K562 (cell line): Measurements from ENCODE around the gene ZFTA. TPM values are rescaled to one million over a fixed set of nuclear protein-coding genes. Genes with fewer than 3 reads are reported as not detected.

Experiments used
- ATF7 ChIP-seq: fragments of 450-650 bp; IDR thresholded peaks from 2 replicates; pipeline ENCODE4 v1.7.1; 2014; ENCODE audit warnings: mild to moderate bottlenecking, moderate library complexity
- CBX3 ChIP-seq, 2 experiments: IDR thresholded peaks; 1 replicate in 1 of 2; 2 replicates in 1 of 2; pipeline ENCODE4 v1.6.1; 2012; ENCODE audit warnings: inconsistent platforms in 2 of 2, low read length in 2 of 2, borderline replicate concordance in 1 of 2, control low read depth in 1 of 2
- GTF2E2 ChIP-seq: fragments of 200-800 bp; sonication (Bioruptor generic); IDR thresholded peaks from 2 replicates; pipeline ENCODE4 v1.6.1; 2016; ENCODE audit warnings: missing genetic modification characterization, missing compliant biosample characterization
- L3MBTL2 ChIP-seq: fragments of 450-650 bp; IDR thresholded peaks from 2 replicates; pipeline ENCODE4 v1.6.1; 2016; ENCODE audit warnings: mild to moderate bottlenecking, moderate library complexity
- MAZ ChIP-seq, 2 experiments: fragments of 450-650 bp in 1 of 2; sonication (generic) in 1 of 2; formaldehyde crosslinking; IDR thresholded peaks in 1 of 2; conservative IDR thresholded peaks in 1 of 2; 2 replicates each; pipeline versions ENCODE4 v1.4.0 to v1.5.0; 2020; ENCODE audit warnings: mild to moderate bottlenecking in 1 of 2, missing genetic modification reagents in 1 of 2
- MGA ChIP-seq: fragments of 450-650 bp; IDR thresholded peaks from 2 replicates; pipeline ENCODE4 v1.6.1; 2016; ENCODE audit warnings: mild to moderate bottlenecking, moderate library complexity
- NCOA6 ChIP-seq: fragments of 450-650 bp; IDR thresholded peaks from 2 replicates; pipeline ENCODE4 v1.6.1; 2017; ENCODE audit warnings: mild to moderate bottlenecking
- PPARD ChIP-seq: fragments of 250-450 bp; sonication (Bioruptor Pico); IDR thresholded peaks from 2 replicates; pipeline ENCODE4 v1.8.0; 2022; ENCODE audit warnings: inconsistent platforms, mild to moderate bottlenecking, moderate library complexity
- RBM34 ChIP-seq: fragments of 200-400 bp; formaldehyde crosslinking; IDR thresholded peaks from 2 replicates; pipeline ENCODE4 v1.6.1; 2018; ENCODE audit warnings: low read length, borderline replicate concordance; ENCODE audit not compliant: insufficient read depth
- RCOR1 ChIP-seq, 2 experiments: IDR thresholded peaks; 2 replicates each; pipeline ENCODE4 v1.6.1; 2012; ENCODE audit warnings: low read depth in 2 of 2, low read length in 2 of 2, borderline replicate concordance in 1 of 2, improper control_type of control experiment in 1 of 2
- ZBTB12 ChIP-seq: fragments of 250-450 bp; sonication (Bioruptor Pico); IDR thresholded peaks from 2 replicates; pipeline ENCODE4 v1.4.0; 2020
- ZNF143 ChIP-seq: sonication (generic); formaldehyde crosslinking; IDR thresholded peaks from 2 replicates; pipeline ENCODE4 v1.9.0; 2022; ENCODE audit warnings: mild to moderate bottlenecking, missing genetic modification reagents
- ZNF395 ChIP-seq: fragments of 200-800 bp; sonication (Bioruptor generic); IDR thresholded peaks from 2 replicates; pipeline ENCODE4 v1.6.1; 2017; ENCODE audit warnings: missing genetic modification characterization, missing compliant biosample characterization
- polyA plus RNA-seq, 8 experiments: library from polyadenylated mRNA; depleted of rRNA in 4 of 8; stranded (reverse) in 5 of 8; unstranded in 3 of 8; fragments of >200 nt; fragmentation: Nextera tagmentation in 2 of 8; fragmentation: Illumina TruSeq in 1 of 8; extraction: Ambion mirVana in 2 of 8; extraction: Trizol in 1 of 8; gene quantifications; 2 replicates each; pipeline versions ENCODE4 v1.2.1 to v1.2.3, GENCODE V29; 2011 to 2014; ENCODE audit warnings: inconsistent platforms in 1 of 8, missing spikeins in 1 of 8
- total RNA-seq, 7 experiments: library from RNA; depleted of rRNA in 6 of 7; stranded (reverse); fragments of >200 nt in 6 of 7; fragmentation: Illumina TruSeq in 2 of 7; extraction: Trizol in 2 of 7; gene quantifications; 2 replicates each; pipeline versions ENCODE4 v1.2.1 to v1.2.3, GENCODE V29; 2011 to 2021; ENCODE audit warnings: low replicate concordance in 1 of 7
- TF ChIP-seq, protein P1 (sequence below): fragments of 250-450 bp; sonication (Bioruptor Pico); IDR thresholded peaks from 2 replicates; pipeline ENCODE4 v1.8.0; 2022; ENCODE audit warnings: moderate library complexity, mild to moderate bottlenecking, inconsistent platforms

The ZFTA gene
- total and polyA plus RNA-seq, 9 of the 15 experiments (the other 6 are each of a cell fraction or from before 2014, with no cell fraction given): 0.45 to 12.3 (median 2.9) TPM

- peak; percentile 82 for TF ChIP-seq MGA
- TF ChIP-seq MAZ (CRISPR knock-in tag; conservative IDR thresholded peaks at IDR 0.05 in 1 of 2, IDR thresholded peaks at IDR 0.05 in 1 of 2): peak; percentile 7 to 10; a peak in 2 of 4 replicates
- TF ChIP-seq NCOA6: no peak
- peak; percentile 55; the same call in 1 of the 2 replicates for TF ChIP-seq ZNF395 (CRISPR knock-in tag)
- TF ChIP-seq ZBTB12 (CRISPR knock-in tag): no peak
- TF ChIP-seq GTF2E2 (tag): no peak
- TF ChIP-seq CBX3 (IDR thresholded peaks at IDR 0.05; ENCODE audit: borderline replicate concordance in 1 of 2, low read length in 2 of 2): no peak
- no peak for TF ChIP-seq ZNF143 (CRISPR knock-in tag)
- no peak for TF ChIP-seq ATF7
- no peak for TF ChIP-seq PPARD (CRISPR knock-in tag)
- peak; percentile 96 for TF ChIP-seq L3MBTL2
- TF ChIP-seq RBM34: no peak
- TF ChIP-seq, protein P1, sequence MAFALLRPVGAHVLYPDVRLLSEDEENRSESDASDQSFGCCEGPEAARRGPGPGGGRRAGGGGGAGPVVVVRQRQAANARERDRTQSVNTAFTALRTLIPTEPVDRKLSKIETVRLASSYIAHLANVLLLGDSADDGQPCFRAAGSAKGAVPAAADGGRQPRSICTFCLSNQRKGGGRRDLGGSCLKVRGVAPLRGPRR (CRISPR knock-in tag): no peak
- no peak for TF ChIP-seq RCOR1 (IDR thresholded peaks at IDR 0.05; ENCODE audit: borderline replicate concordance in 1 of 2, low read depth in 2 of 2, low read length in 2 of 2)
These were observed 44.5 kb upstream of the ZFTA start, which contains the start of gene SPINDOC (continued) for GRCh38 chr11:63813035-63813562.
